HepG2 (cell line): ENCODE measurements around the gene HSPB2. TPM values are rescaled to one million over a fixed set of nuclear protein-coding genes. Genes with fewer than 3 reads are reported as not detected.

Experiments used
- BCL6 ChIP-seq: IDR thresholded peaks from 2 replicates; pipeline ENCODE4 v1.6.1; 2016; ENCODE audit warnings: missing genetic modification reagents, missing compliant biosample characterization
- BRD4 ChIP-seq: sonication (generic); formaldehyde crosslinking; IDR thresholded peaks from 2 replicates; pipeline ENCODE4 v1.4.0; 2020; ENCODE audit warnings: missing genetic modification reagents
- CREM ChIP-seq, 2 experiments: sonication (generic) in 1 of 2; formaldehyde crosslinking in 1 of 2; IDR thresholded peaks; 2 replicates each; pipeline versions ENCODE4 v1.4.0 to v1.6.1; 2016 to 2020; ENCODE audit warnings: antibody characterized with exemption in 1 of 2, mild to moderate bottlenecking in 1 of 2, missing genetic modification reagents in 1 of 2
- GFI1 ChIP-seq: sonication (generic); formaldehyde crosslinking; IDR thresholded peaks from 2 replicates; pipeline ENCODE4 v1.5.0; 2020; ENCODE audit warnings: missing genetic modification reagents, mild to moderate bottlenecking, borderline replicate concordance
- HNRNPLL ChIP-seq: fragments of 200-400 bp; formaldehyde crosslinking; IDR thresholded peaks from 2 replicates; pipeline ENCODE4 v1.6.1; 2017; ENCODE audit warnings: mild to moderate bottlenecking, low read depth, low read length; ENCODE audit not compliant: poor library complexity, severe bottlenecking
- ISX ChIP-seq: sonication (generic); formaldehyde crosslinking; conservative IDR thresholded peaks from 2 replicates; pipeline ENCODE4 v1.5.0; 2020; ENCODE audit warnings: missing genetic modification reagents
- NCOA1 ChIP-seq: sonication (generic); formaldehyde crosslinking; IDR thresholded peaks from 2 replicates; pipeline ENCODE4 v1.9.0; 2021; ENCODE audit warnings: missing genetic modification reagents
- NFE2L2 ChIP-seq: fragments of 150-350 bp; IDR thresholded peaks from 2 replicates; pipeline ENCODE4 v1.6.1; 2014; ENCODE audit warnings: low read length
- TOE1 ChIP-seq: sonication (generic); formaldehyde crosslinking; IDR thresholded peaks from 2 replicates; pipeline ENCODE4 v1.4.0; 2020; ENCODE audit warnings: mild to moderate bottlenecking, missing genetic modification reagents
- ZFP36L1 ChIP-seq: sonication (generic); formaldehyde crosslinking; IDR thresholded peaks from 2 replicates; pipeline ENCODE4 v1.8.0; 2022; ENCODE audit warnings: mild to moderate bottlenecking, missing genetic modification reagents, moderate library complexity
- ZFX ChIP-seq: sonication (generic); formaldehyde crosslinking; IDR thresholded peaks from 2 replicates; pipeline ENCODE4 v1.4.0; 2020; ENCODE audit warnings: mild to moderate bottlenecking, low read depth, missing genetic modification reagents, moderate library complexity
- ZNF326 ChIP-seq: sonication (generic); formaldehyde crosslinking; IDR thresholded peaks from 2 replicates; pipeline ENCODE4 v1.4.0; 2020; ENCODE audit warnings: missing genetic modification reagents, borderline replicate concordance
- ZNF33B ChIP-seq: sonication (generic); formaldehyde crosslinking; IDR thresholded peaks from 2 replicates; pipeline ENCODE4 v1.5.1; 2020; ENCODE audit warnings: mild to moderate bottlenecking, missing genetic modification reagents
- ZNF615 ChIP-seq: sonication (generic); formaldehyde crosslinking; IDR thresholded peaks from 2 replicates; pipeline ENCODE4 v1.5.0; 2020; ENCODE audit warnings: mild to moderate bottlenecking, missing genetic modification reagents, borderline replicate concordance
- ZNF644 ChIP-seq: IDR thresholded peaks from 2 replicates; pipeline ENCODE4 v1.6.1; 2016; ENCODE audit warnings: low read depth
- ZNF879 ChIP-seq: sonication (generic); formaldehyde crosslinking; IDR thresholded peaks from 2 replicates; pipeline ENCODE4 v1.8.1; 2023; ENCODE audit warnings: missing genetic modification reagents
- polyA plus RNA-seq, 8 experiments: library from polyadenylated mRNA; depleted of rRNA in 3 of 8; stranded (reverse) in 7 of 8; unstranded in 1 of 8; fragments of >200 nt; fragmentation: Illumina TruSeq in 4 of 8; extraction: Trizol in 4 of 8; gene quantifications; 2 replicates each; pipeline versions ENCODE4 v1.2.1 to v1.2.3, GENCODE V29; 2011 to 2016; ENCODE audit warnings: low read depth in 4 of 8, missing spikeins in 1 of 8, mixed read lengths in 1 of 8; ENCODE audit not compliant: insufficient read depth in 1 of 8
- total RNA-seq, 5 experiments: library from RNA; depleted of rRNA; stranded (reverse); fragments of >200 nt; fragmentation: Illumina TruSeq; extraction: Trizol; gene quantifications; 2 replicates each; pipeline ENCODE4 v1.2.3, GENCODE V29; 2016; ENCODE audit warnings: low read depth in 1 of 5
- TF ChIP-seq, protein P1 (sequence below): sonication (generic); formaldehyde crosslinking; IDR thresholded peaks from 2 replicates; pipeline ENCODE4 v1.4.0; 2020; ENCODE audit warnings: missing genetic modification reagents, borderline replicate concordance
- TF ChIP-seq, protein P2 (sequence below): sonication (generic); formaldehyde crosslinking; IDR thresholded peaks from 2 replicates; pipeline ENCODE4 v1.4.0; 2020; ENCODE audit warnings: mild to moderate bottlenecking, missing genetic modification reagents
- TF ChIP-seq, protein P3 (sequence below): sonication (generic); formaldehyde crosslinking; IDR thresholded peaks from 2 replicates; pipeline ENCODE4 v1.4.0; 2020; ENCODE audit warnings: missing genetic modification reagents, mild to moderate bottlenecking, borderline replicate concordance
- TF ChIP-seq, protein P4 (sequence below): sonication (generic); formaldehyde crosslinking; IDR thresholded peaks from 2 replicates; pipeline ENCODE4 v1.4.0; 2020; ENCODE audit warnings: low read depth, mild to moderate bottlenecking, missing genetic modification reagents

The HSPB2 gene
- total and polyA plus RNA-seq, 2 of the 13 experiments (the other 11 are each of a cell fraction or from before 2014, with no cell fraction given), result 0.04 TPM; not detected in 1

DNA sequence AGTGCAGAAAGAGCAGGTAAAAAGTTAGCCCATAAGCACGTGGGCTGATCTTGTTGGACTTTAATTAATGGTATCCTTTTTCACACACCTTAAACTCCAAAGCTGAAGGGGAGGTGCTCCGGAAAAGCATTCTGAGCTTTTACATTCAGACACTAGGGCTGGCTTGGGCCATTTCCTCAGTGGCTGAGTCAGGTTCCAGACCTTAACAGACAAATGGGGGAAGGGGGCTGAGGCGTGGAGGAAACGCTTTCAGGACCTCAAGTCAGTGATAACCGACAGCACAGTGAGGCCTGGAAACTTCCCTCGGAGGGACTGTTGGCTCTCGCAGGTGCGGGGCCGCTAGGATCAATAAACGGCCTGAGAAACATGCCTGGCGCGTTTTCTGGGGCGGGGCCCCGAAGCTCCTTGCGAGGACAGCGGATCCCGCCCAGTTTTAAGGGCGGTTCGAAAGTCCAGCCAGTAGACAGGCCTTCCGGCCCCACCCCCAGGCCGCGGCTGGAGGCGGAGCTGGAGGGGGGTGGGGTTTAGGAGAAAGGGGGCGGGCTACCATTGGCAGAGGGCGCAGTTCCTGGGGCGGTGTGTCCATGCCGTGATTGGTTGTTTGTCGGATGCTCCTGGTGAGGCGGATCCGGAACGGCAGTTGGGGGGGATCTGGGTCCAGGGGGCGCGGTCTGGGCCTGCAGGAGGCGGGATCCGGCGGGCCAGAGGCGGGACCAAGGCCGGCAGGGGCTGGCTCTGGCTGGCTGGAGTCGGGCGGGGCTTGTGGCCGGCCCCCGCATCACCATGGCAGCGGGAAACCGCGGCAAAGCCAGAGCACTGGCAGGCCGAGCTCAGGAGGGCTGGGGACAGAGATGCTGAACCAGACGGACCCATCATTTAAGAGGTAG lies 14.2 kb downstream of the HSPB2 start (continued):
- 0 out of 2 replicates have a peak, but pooled peaks have one; percentile 41 for TF ChIP-seq NCOA1 (CRISPR knock-in tag)
- peak; percentile 89 for TF ChIP-seq ZFX (CRISPR knock-in tag)
- no peak for TF ChIP-seq TOE1 (CRISPR knock-in tag)
- TF ChIP-seq ZNF33B (CRISPR knock-in tag), result peak; percentile 78
- TF ChIP-seq, protein P1, sequence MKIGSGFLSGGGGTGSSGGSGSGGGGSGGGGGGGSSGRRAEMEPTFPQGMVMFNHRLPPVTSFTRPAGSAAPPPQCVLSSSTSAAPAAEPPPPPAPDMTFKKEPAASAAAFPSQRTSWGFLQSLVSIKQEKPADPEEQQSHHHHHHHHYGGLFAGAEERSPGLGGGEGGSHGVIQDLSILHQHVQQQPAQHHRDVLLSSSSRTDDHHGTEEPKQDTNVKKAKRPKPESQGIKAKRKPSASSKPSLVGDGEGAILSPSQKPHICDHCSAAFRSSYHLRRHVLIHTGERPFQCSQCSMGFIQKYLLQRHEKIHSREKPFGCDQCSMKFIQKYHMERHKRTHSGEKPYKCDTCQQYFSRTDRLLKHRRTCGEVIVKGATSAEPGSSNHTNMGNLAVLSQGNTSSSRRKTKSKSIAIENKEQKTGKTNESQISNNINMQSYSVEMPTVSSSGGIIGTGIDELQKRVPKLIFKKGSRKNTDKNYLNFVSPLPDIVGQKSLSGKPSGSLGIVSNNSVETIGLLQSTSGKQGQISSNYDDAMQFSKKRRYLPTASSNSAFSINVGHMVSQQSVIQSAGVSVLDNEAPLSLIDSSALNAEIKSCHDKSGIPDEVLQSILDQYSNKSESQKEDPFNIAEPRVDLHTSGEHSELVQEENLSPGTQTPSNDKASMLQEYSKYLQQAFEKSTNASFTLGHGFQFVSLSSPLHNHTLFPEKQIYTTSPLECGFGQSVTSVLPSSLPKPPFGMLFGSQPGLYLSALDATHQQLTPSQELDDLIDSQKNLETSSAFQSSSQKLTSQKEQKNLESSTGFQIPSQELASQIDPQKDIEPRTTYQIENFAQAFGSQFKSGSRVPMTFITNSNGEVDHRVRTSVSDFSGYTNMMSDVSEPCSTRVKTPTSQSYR (CRISPR knock-in tag), result peak; percentile 20; the same call in 1 of the 2 replicates
- TF ChIP-seq GFI1 (CRISPR knock-in tag), result no peak
- no peak for TF ChIP-seq ZNF879 (CRISPR knock-in tag)
- TF ChIP-seq HNRNPLL, result peak; percentile 86
- peak; percentile 33; the same call in 1 of the 2 replicates for TF ChIP-seq BCL6 (CRISPR knock-in tag)
- no peak for TF ChIP-seq ZNF644 (CRISPR knock-in tag)
- no peak for TF ChIP-seq ZNF615 (CRISPR knock-in tag)
- TF ChIP-seq, protein P2, sequence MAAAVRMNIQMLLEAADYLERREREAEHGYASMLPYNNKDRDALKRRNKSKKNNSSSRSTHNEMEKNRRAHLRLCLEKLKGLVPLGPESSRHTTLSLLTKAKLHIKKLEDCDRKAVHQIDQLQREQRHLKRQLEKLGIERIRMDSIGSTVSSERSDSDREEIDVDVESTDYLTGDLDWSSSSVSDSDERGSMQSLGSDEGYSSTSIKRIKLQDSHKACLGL, result no peak; the same call in 1 of the 2 replicates
- no peak for TF ChIP-seq ZNF326 (CRISPR knock-in tag)
- no peak for TF ChIP-seq NFE2L2
- TF ChIP-seq, protein P3, sequence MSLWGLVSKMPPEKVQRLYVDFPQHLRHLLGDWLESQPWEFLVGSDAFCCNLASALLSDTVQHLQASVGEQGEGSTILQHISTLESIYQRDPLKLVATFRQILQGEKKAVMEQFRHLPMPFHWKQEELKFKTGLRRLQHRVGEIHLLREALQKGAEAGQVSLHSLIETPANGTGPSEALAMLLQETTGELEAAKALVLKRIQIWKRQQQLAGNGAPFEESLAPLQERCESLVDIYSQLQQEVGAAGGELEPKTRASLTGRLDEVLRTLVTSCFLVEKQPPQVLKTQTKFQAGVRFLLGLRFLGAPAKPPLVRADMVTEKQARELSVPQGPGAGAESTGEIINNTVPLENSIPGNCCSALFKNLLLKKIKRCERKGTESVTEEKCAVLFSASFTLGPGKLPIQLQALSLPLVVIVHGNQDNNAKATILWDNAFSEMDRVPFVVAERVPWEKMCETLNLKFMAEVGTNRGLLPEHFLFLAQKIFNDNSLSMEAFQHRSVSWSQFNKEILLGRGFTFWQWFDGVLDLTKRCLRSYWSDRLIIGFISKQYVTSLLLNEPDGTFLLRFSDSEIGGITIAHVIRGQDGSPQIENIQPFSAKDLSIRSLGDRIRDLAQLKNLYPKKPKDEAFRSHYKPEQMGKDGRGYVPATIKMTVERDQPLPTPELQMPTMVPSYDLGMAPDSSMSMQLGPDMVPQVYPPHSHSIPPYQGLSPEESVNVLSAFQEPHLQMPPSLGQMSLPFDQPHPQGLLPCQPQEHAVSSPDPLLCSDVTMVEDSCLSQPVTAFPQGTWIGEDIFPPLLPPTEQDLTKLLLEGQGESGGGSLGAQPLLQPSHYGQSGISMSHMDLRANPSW (CRISPR knock-in tag), result no peak
- TF ChIP-seq CREM (IDR thresholded peaks at IDR 0.05), result 0 out of 2 replicates have a peak, but pooled peaks have one; percentile 43
- TF ChIP-seq CREM (CRISPR knock-in tag; IDR thresholded peaks at IDR 0.05), result no peak
- peak; percentile 78 for TF ChIP-seq ZFP36L1 (CRISPR knock-in tag)
- TF ChIP-seq, protein P4, sequence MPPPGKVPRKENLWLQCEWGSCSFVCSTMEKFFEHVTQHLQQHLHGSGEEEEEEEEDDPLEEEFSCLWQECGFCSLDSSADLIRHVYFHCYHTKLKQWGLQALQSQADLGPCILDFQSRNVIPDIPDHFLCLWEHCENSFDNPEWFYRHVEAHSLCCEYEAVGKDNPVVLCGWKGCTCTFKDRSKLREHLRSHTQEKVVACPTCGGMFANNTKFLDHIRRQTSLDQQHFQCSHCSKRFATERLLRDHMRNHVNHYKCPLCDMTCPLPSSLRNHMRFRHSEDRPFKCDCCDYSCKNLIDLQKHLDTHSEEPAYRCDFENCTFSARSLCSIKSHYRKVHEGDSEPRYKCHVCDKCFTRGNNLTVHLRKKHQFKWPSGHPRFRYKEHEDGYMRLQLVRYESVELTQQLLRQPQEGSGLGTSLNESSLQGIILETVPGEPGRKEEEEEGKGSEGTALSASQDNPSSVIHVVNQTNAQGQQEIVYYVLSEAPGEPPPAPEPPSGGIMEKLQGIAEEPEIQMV, result peak; percentile 58; the same call in 1 of the 2 replicates
- no peak for TF ChIP-seq BRD4
- no peak for TF ChIP-seq ISX (CRISPR knock-in tag)
